AG09309 (cell line): ENCODE results near the gene OXTR.

Experiments
- DNase-seq: peaks from one replicate; pipeline ENCODE4 v3.0.0-alpha.2; 2010; ENCODE audit warnings: low read depth
- H3K4me3 ChIP-seq: 2 replicates; pipeline ENCODE4 v1.5.1; 2011; ENCODE audit warnings: mild to moderate bottlenecking, low read depth, low read length, moderate library complexity; ENCODE audit not compliant: control insufficient read depth
- TF ChIP-seq, protein P1 (sequence below): IDR thresholded peaks from 2 replicates; pipeline ENCODE4 v1.5.1; 2011; ENCODE audit warnings: mild to moderate bottlenecking, low read depth, low read length, inconsistent platforms; ENCODE audit not compliant: insufficient read depth, control insufficient read depth; ENCODE audit errors: missing control alignments

OXTR gene

DNA sequence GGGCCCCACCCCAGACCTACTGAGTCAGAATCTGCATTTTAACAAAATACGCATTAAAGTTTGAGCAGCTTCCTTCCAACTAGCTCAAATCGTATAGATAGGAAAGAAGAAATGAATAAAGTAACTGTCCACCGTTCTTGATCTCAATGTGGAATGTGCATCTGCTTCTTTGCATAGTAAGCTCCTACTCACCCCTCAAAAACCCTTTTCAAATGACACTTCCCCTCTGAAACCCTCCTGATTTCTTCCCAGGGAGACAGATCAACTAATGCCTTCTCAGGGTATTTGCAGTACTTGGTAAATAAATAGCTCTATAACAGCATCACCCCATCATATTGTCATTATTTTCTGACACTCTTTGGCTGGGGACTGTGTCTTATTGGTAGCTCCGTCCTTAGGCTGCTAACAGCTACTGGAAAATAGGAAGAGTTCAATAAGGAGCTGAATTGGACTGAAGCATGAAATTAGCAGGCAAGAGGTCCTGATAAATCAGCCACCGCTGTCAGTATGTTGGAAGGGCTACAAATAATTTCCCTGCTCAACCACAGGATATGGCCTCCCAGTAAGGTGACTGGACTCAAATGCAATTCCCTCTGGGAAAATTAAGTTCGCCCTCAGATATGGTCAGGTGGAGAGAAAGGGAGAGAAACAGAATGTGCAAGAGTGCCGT, 10.2 kb downstream of the OXTR start:
- TF ChIP-seq, protein P1, sequence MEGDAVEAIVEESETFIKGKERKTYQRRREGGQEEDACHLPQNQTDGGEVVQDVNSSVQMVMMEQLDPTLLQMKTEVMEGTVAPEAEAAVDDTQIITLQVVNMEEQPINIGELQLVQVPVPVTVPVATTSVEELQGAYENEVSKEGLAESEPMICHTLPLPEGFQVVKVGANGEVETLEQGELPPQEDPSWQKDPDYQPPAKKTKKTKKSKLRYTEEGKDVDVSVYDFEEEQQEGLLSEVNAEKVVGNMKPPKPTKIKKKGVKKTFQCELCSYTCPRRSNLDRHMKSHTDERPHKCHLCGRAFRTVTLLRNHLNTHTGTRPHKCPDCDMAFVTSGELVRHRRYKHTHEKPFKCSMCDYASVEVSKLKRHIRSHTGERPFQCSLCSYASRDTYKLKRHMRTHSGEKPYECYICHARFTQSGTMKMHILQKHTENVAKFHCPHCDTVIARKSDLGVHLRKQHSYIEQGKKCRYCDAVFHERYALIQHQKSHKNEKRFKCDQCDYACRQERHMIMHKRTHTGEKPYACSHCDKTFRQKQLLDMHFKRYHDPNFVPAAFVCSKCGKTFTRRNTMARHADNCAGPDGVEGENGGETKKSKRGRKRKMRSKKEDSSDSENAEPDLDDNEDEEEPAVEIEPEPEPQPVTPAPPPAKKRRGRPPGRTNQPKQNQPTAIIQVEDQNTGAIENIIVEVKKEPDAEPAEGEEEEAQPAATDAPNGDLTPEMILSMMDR: no peak
- H3K4me3 ChIP-seq: no peak overlapping the region
- no peak for DNase-seq

DNA sequence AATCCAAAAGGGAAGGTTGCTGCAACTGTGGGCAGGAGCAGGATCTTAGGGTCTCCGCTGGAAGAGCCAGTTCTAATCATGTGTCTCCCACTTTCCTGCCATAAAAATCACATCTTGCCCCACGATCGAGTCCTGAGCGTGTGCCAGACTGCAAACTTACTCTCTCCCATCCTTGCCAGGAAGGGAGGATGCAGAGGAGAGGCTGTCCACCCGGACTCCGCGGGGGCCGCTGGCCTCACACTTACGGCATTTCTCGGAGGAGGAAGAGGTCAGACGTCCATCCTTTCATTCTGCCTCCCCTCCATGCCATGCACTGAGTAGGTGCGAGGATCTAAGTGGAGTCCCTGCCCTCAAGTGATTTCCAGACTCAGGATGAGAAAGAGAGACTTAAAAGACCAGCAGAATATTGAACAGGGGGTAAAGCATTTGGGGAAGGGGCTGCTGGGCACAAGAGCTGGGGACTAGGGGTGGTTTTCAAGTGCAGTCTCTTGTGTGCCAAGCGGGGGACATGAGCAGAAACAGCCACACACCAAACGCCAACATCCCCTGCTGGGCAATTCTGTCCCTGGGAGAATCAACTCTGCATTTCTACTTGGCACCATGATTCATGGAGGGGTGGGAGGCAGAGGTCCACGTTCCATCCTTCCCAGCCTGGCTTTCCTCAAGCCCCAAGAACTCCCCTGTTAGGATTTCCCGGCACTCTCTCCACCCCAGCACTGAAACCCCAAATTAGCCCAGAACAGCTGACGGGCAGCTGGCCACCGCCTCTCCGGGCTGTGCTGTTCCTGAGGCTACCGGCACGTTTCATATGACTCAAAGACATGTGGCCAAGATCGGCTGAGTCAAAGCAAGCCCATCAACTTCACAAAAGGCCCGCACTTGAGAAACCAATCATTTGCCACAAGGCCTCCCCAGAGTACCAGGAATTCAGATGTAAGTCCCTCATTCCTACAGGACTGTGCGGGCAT, 11.6 kb downstream of the OXTR start:
- H3K4me3 ChIP-seq: no peak overlapping the region
- TF ChIP-seq, protein P1: peak; percentile 6
- peak; percentile 80 for DNase-seq

DNA sequence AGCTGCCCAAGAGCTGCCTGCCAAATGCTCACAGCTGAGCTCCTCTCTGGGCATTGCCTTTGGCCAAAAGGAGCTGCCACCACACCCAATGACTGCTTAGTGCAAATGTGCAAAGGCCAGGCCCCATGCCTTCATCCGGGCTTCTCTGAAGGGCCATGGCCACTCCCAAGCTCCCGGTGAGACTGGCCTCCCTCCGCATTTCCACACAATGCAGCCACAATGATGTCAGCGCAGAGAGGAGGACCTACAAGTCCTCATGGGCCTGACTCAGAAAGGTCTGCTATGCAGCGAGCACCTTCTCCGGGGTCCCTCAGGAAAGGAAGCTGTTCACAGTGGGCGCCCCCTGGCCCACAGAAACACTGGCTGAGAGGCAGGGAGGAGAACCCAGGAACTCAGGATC, 12.7 kb downstream of the OXTR start:
- H3K4me3 ChIP-seq: no peak overlapping the region
- TF ChIP-seq, protein P1: no peak
- no peak for DNase-seq

DNA sequence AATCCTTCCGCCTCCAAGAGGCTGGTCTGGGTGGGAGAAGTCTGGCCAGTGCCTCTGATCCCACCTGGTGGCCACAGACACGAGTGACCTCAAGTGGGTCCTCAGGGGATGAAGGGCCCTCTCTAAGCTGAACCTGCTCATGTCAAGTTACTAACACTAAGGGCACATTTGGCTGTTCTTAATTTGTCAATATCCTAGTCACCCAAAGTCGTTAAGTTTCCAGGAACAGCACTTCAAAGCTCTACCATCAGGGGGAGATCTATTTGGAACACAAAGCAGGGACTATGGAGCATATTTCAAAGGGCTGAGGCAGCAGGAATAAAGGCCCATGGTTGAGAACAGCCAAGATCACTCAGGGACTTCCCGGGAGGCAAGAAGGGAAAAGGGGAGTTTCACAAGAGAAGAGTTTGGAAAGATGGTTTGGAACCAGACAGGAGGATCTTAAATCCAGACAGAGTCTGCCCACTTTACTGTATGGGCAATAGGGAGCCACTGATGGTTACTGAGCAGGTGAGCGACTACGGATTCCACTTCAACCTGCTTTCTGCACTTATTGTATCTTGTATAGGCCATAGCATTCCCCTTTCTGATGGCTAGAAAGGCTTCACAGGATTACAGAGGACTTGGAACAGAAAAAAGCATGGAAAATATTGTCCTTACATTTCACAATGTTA, 13.7 kb downstream of the OXTR start:
- no peak for DNase-seq
- TF ChIP-seq, protein P1: peak; percentile 50
- no peak overlapping the region for H3K4me3 ChIP-seq

DNA sequence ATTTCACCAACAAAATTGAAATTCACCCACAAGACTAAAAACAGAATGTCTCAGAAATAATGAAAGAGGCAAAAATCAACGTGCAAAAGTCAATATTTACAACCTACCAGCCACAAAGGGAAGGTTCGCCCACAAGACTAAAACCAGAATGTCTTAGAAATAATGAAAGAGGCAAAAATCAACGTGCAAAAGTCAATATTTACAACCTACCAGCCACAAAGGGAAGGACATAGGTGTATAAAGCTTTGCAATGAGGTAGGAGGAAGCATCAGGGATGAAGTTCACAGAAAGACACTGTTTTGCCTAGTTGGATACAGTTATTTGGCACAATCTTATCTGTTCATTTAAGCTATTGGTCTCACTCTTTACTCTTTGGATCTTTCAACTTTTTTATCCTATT, 14.3 kb downstream of the OXTR start:
- no peak overlapping the region for H3K4me3 ChIP-seq
- TF ChIP-seq, protein P1: no peak
- DNase-seq: no peak

DNA sequence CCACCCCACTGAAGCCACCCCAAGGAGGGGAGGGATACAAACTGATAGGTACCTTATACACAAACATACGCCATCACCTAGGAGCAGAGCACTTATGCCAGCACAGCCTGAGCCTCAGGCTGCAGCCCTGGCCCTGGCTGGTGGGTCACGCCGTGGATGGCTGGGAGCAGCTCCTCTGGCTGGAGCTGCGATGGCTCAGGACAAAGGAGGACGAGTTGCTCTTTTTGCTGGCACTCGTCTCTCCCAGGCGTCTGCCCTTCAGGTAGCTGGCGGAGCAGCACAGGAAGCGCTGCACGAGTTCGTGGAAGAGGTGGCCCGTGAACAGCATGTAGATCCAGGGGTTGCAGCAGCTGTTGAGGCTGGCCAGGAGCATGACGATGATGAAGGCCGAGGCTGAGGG, 16.6 kb downstream of the OXTR start:
- no peak for DNase-seq
- TF ChIP-seq, protein P1: no peak
- no peak overlapping the region for H3K4me3 ChIP-seq
